ENCODE measurements around the gene CCR6. TPM values are rescaled to one million over a fixed set of nuclear protein-coding genes. Genes with fewer than 3 reads are reported as not detected.

Gene CCR6
- total and polyA plus RNA-seq, 2 of the 8 experiments (the other 6 are each of a cell fraction or from before 2014, with no cell fraction given), result 0.06 TPM; not detected in 1

GRCh38 chr6:167102318-167102717 is 20.6 kb upstream of the CCR6 start (continued):
- no peak for TF ChIP-seq HDAC2 (IDR thresholded peaks at IDR 0.05; ENCODE audit: borderline replicate concordance in 1 of 2, low read depth in 2 of 2, low read length in 2 of 2)
- no peak for TF ChIP-seq JUND (IDR thresholded peaks at IDR 0.05; ENCODE audit: low read length)
- TF ChIP-seq CHD1 (IDR thresholded peaks at IDR 0.05; ENCODE audit: low read depth, low read length), result no peak
- no peak for TF ChIP-seq ZNF274 (IDR thresholded peaks at IDR 0.05; ENCODE audit: borderline replicate concordance, extremely low read depth, low read length)
- no peak for TF ChIP-seq NANOG (IDR thresholded peaks at IDR 0.05; ENCODE audit: insufficient read depth, low read depth, low read length, poor library complexity, severe bottlenecking)
- no peak for TF ChIP-seq SP4 (IDR thresholded peaks at IDR 0.05; ENCODE audit: low read length)

Measured in H1 (cell line).